Measurements from ENCODE around the gene OCLN.

DNA sequence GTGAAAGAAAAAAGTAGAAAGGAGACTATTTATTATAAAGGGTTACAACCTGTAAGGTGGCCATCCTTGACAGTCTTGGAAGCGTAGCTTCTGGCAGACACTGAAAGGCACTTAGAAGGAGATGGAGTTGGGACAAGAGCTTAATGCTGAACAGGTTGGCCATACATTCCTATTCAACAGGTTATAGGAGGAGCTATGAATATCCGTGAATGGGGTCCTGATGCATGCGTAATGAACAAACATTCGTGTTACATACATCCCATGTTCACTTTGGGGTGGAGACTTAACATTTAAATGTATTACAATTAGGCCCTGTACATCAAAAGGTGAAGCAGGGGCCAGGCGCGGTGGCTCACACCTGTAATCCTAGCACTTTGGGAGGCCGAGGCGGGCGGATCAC is 34.1 kb downstream of the OCLN start:
- TF ChIP-seq, protein P1, sequence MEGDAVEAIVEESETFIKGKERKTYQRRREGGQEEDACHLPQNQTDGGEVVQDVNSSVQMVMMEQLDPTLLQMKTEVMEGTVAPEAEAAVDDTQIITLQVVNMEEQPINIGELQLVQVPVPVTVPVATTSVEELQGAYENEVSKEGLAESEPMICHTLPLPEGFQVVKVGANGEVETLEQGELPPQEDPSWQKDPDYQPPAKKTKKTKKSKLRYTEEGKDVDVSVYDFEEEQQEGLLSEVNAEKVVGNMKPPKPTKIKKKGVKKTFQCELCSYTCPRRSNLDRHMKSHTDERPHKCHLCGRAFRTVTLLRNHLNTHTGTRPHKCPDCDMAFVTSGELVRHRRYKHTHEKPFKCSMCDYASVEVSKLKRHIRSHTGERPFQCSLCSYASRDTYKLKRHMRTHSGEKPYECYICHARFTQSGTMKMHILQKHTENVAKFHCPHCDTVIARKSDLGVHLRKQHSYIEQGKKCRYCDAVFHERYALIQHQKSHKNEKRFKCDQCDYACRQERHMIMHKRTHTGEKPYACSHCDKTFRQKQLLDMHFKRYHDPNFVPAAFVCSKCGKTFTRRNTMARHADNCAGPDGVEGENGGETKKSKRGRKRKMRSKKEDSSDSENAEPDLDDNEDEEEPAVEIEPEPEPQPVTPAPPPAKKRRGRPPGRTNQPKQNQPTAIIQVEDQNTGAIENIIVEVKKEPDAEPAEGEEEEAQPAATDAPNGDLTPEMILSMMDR (IDR thresholded peaks at IDR 0.05; ENCODE audit: low read depth, low read length, missing input control), result no peak
- TF ChIP-seq, protein P2, sequence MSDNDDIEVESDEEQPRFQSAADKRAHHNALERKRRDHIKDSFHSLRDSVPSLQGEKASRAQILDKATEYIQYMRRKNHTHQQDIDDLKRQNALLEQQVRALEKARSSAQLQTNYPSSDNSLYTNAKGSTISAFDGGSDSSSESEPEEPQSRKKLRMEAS (IDR thresholded peaks at IDR 0.05), result no peak
- TF ChIP-seq, protein P3, sequence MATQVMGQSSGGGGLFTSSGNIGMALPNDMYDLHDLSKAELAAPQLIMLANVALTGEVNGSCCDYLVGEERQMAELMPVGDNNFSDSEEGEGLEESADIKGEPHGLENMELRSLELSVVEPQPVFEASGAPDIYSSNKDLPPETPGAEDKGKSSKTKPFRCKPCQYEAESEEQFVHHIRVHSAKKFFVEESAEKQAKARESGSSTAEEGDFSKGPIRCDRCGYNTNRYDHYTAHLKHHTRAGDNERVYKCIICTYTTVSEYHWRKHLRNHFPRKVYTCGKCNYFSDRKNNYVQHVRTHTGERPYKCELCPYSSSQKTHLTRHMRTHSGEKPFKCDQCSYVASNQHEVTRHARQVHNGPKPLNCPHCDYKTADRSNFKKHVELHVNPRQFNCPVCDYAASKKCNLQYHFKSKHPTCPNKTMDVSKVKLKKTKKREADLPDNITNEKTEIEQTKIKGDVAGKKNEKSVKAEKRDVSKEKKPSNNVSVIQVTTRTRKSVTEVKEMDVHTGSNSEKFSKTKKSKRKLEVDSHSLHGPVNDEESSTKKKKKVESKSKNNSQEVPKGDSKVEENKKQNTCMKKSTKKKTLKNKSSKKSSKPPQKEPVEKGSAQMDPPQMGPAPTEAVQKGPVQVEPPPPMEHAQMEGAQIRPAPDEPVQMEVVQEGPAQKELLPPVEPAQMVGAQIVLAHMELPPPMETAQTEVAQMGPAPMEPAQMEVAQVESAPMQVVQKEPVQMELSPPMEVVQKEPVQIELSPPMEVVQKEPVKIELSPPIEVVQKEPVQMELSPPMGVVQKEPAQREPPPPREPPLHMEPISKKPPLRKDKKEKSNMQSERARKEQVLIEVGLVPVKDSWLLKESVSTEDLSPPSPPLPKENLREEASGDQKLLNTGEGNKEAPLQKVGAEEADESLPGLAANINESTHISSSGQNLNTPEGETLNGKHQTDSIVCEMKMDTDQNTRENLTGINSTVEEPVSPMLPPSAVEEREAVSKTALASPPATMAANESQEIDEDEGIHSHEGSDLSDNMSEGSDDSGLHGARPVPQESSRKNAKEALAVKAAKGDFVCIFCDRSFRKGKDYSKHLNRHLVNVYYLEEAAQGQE (IDR thresholded peaks at IDR 0.05), result no peak
- TF ChIP-seq NR2F2 (IDR thresholded peaks at IDR 0.05) (no peak), GABPA (IDR thresholded peaks at IDR 0.05 in 1 of 2, conservative IDR thresholded peaks at IDR 0.05 in 1 of 2) (no peak), FOXA2 (IDR thresholded peaks at IDR 0.05) (no peak), SP1 (IDR thresholded peaks at IDR 0.05) (no peak), YY1 (IDR thresholded peaks at IDR 0.05) (no peak)
- TF ChIP-seq, protein P4, sequence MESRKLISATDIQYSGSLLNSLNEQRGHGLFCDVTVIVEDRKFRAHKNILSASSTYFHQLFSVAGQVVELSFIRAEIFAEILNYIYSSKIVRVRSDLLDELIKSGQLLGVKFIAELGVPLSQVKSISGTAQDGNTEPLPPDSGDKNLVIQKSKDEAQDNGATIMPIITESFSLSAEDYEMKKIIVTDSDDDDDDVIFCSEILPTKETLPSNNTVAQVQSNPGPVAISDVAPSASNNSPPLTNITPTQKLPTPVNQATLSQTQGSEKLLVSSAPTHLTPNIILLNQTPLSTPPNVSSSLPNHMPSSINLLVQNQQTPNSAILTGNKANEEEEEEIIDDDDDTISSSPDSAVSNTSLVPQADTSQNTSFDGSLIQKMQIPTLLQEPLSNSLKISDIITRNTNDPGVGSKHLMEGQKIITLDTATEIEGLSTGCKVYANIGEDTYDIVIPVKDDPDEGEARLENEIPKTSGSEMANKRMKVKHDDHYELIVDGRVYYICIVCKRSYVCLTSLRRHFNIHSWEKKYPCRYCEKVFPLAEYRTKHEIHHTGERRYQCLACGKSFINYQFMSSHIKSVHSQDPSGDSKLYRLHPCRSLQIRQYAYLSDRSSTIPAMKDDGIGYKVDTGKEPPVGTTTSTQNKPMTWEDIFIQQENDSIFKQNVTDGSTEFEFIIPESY (IDR thresholded peaks at IDR 0.05), result no peak
